HG03520 (cell line): Measurements from ENCODE around the gene FAM228B.
"Not testable (repeated sequence)": the region's sequence is repeated elsewhere in the genome, so short reads cannot be mapped to it uniquely, and the experiment has no call there.

ENCODE experiments used
- ATAC-seq: cut with Tn5 transposase; IDR thresholded peaks from one replicate; pipeline ENCODE4 v1.9.1; 2021; ENCODE audit warnings: mild to moderate bottlenecking, moderate library complexity; ENCODE audit not compliant: unreplicated experiment

FAM228B gene

GRCh38 chr2:24153478-24153877, 30.2 kb downstream of the FAM228B start:
- no peak for ATAC-seq

- no peak for ATAC-seq
These were observed 34.9 kb downstream of the FAM228B start for GRCh38 chr2:24158131-24158530.

GRCh38 chr2:24159708-24160107, 36.4 kb downstream of the FAM228B start:
- ATAC-seq, result no peak

- no peak for ATAC-seq
These were observed 37.5 kb downstream of the FAM228B start for GRCh38 chr2:24160761-24161160.

- ATAC-seq, result no peak
These were observed 39.2 kb downstream of the FAM228B start for GRCh38 chr2:24162494-24162893.

- no peak for ATAC-seq
These were observed 39.9 kb downstream of the FAM228B start for GRCh38 chr2:24163186-24163585.

- no peak for ATAC-seq
These were observed 40.3 kb downstream of the FAM228B start for GRCh38 chr2:24163601-24164000.

GRCh38 chr2:24164416-24164973, 41.2 kb downstream of the FAM228B start:
- ATAC-seq, result peak; percentile 63

GRCh38 chr2:24169023-24169422, 45.8 kb downstream of the FAM228B start:
- ATAC-seq, result no peak

- ATAC-seq, result no peak
These were observed 51.6 kb downstream of the FAM228B start, which contains the start of gene FAM228A for GRCh38 chr2:24174851-24175277. Gene FAM228A (plus strand): TSS chr2:24175053. CDS start chr2:24175481, 428 bp downstream.

GRCh38 chr2:24175631-24176187, 52.4 kb downstream of the FAM228B start:
- no peak for ATAC-seq

GRCh38 chr2:24176326-24176725, 53.1 kb downstream of the FAM228B start:
- ATAC-seq, result no peak

- ATAC-seq, result no peak
These were observed 56.4 kb downstream of the FAM228B start for GRCh38 chr2:24179683-24180082.

- no peak for ATAC-seq
These were observed 58.6 kb downstream of the FAM228B start for GRCh38 chr2:24181849-24182248.

GRCh38 chr2:24182507-24182906, 59.2 kb downstream of the FAM228B start:
- ATAC-seq, result no peak

- ATAC-seq, result no peak
These were observed 60.2 kb downstream of the FAM228B start for GRCh38 chr2:24183366-24184069.

- ATAC-seq, result no peak
These were observed 66.3 kb downstream of the FAM228B start for GRCh38 chr2:24189551-24189950.

- ATAC-seq, result no peak
These were observed 67.2 kb downstream of the FAM228B start for GRCh38 chr2:24190503-24190902.

- ATAC-seq, result no peak
These were observed 67.9 kb downstream of the FAM228B start for GRCh38 chr2:24191156-24191555.

- ATAC-seq, result no peak
These were observed 68.6 kb downstream of the FAM228B start for GRCh38 chr2:24191848-24192247.

GRCh38 chr2:24197213-24197612, 73.9 kb downstream of the FAM228B start:
- ATAC-seq, result not testable (repeated sequence)

GRCh38 chr2:24199968-24200590, 76.8 kb downstream of the FAM228B start:
- ATAC-seq, result no peak
